IPS DF 6.9 (cell line): ENCODE measurements around the gene MICOS13.

ENCODE experiments used
- DNase-seq: peaks from one replicate; pipeline ENCODE4 v3.0.0-alpha.2; 2013; ENCODE audit warnings: low read depth, low spot score
- H3K27ac ChIP-seq: one replicate; pipeline ENCODE4 v1.5.1; 2013; ENCODE audit warnings: low read length, control low read depth
- H3K27me3 ChIP-seq: 2 replicates; pipeline ENCODE4 v1.6.1; 2013; ENCODE audit warnings: mild to moderate bottlenecking, low read length; ENCODE audit not compliant: control insufficient read depth, insufficient read depth
- H3K36me3 ChIP-seq: 2 replicates; pipeline ENCODE4 v1.6.1; 2013; ENCODE audit warnings: low read length; ENCODE audit not compliant: control insufficient read depth, insufficient read depth
- H3K4me1 ChIP-seq: 2 replicates; pipeline ENCODE4 v1.6.1; 2013; ENCODE audit warnings: low read length; ENCODE audit not compliant: control insufficient read depth, insufficient read depth
- H3K4me3 ChIP-seq: 2 replicates; pipeline ENCODE4 v1.5.1; 2013; ENCODE audit warnings: mild to moderate bottlenecking, low read length
- H3K9me3 ChIP-seq: 2 replicates; pipeline ENCODE4 v1.6.1; 2013; ENCODE audit warnings: low read length, inconsistent platforms; ENCODE audit not compliant: control insufficient read depth, insufficient read depth
- WGBS: extraction: QIAGEN DNeasy Blood & Tissue Kit; methylation state at CpG from one replicate; pipeline ENCODE4 v1.1.7; 2013; ENCODE audit warnings: mixed read lengths, missing lambda C conversion rate; ENCODE audit not compliant: insufficient read length, insufficient coverage; 5-methylcytosine and 5-hydroxymethylcytosine counted together

MICOS13 gene

GRCh38 chr19:5680437-5681368 is at the start of gene MICOS13, which contains the start of gene HSD11B1L:
TSS of gene MICOS13 (minus strand) at chr19:5680516. CDS start at chr19:5680486, 30 bp downstream.
TSS of gene HSD11B1L (plus strand) at chr19:5681027. CDS start at chr19:5684833, 3,806 bp downstream.
- no peak within 1 kb of the TSS for H3K27ac ChIP-seq
- peak; percentile 97 for DNase-seq
- no peaks in the 10 kb centered on the region for H3K9me3 ChIP-seq
- no peaks in the 10 kb centered on the region for H3K4me1 ChIP-seq
- H3K36me3 ChIP-seq, result no peaks in the 10 kb centered on the region
- peak within 1 kb of the TSS; percentile 64; the same call in 1 of the 2 replicates for H3K4me3 ChIP-seq
- H3K27me3 ChIP-seq, result no peaks in the 10 kb centered on the region
- no CpG with 5 or more reads among the region's 94 CpGs for WGBS

- no peak for DNase-seq
- no peaks in the 10 kb centered on the region for H3K36me3 ChIP-seq
- H3K27me3 ChIP-seq, result no peaks in the 10 kb centered on the region
- no CpG with 5 or more reads among the region's 4 CpGs for WGBS
- H3K27ac ChIP-seq, result no peak overlapping the region
- no peaks in the 10 kb centered on the region for H3K9me3 ChIP-seq
- H3K4me1 ChIP-seq, result no peaks in the 10 kb centered on the region
- no peak overlapping the region for H3K4me3 ChIP-seq
These were observed 47.2 kb upstream of the MICOS13 start for GRCh38 chr19:5727453-5728050.

GRCh38 chr19:5719961-5720790 is 39.9 kb upstream of the MICOS13 start, which contains the start of the genes CATSPERD and LONP1:
TSS of gene CATSPERD (plus strand) at chr19:5720637. CDS start at chr19:5720738, 101 bp downstream.
TSS of gene LONP1 (minus strand) at chr19:5720146. CDS start at chr19:5720132, 14 bp downstream.
- WGBS, result no CpG with 5 or more reads among the region's 90 CpGs
- no peaks in the 10 kb centered on the region for H3K27me3 ChIP-seq

GRCh38 chr19:5719274-5719960 is 39.1 kb upstream of the MICOS13 start:
- no peaks in the 10 kb centered on the region for H3K27me3 ChIP-seq
- H3K27ac ChIP-seq, result no peak overlapping the region
- no peaks in the 10 kb centered on the region for H3K9me3 ChIP-seq
- no peaks in the 10 kb centered on the region; the same call in 1 of the 2 replicates for H3K36me3 ChIP-seq
- DNase-seq, result no peak
- peak overlapping the region; percentile 50 for H3K4me3 ChIP-seq
- H3K4me1 ChIP-seq, result no peaks in the 10 kb centered on the region
- WGBS, result no CpG with 5 or more reads among the region's 58 CpGs

More at GRCh38 chr19:5719961-5720790, 39.9 kb upstream of the MICOS13 start, which contains the start of the genes CATSPERD and LONP1:
- DNase-seq, result peak; percentile 98
- H3K27ac ChIP-seq, result no peak within 1 kb of the TSS
- no peaks in the 10 kb centered on the region for H3K4me1 ChIP-seq
- H3K36me3 ChIP-seq, result no peaks in the 10 kb centered on the region
- H3K4me3 ChIP-seq, result peak within 1 kb of the TSS; percentile 50
- H3K9me3 ChIP-seq, result no peaks in the 10 kb centered on the region

- no peak overlapping the region for H3K27ac ChIP-seq
- H3K27me3 ChIP-seq, result no peaks in the 10 kb centered on the region
- H3K4me3 ChIP-seq, result peak overlapping the region; percentile 50; the same call in 1 of the 2 replicates
- no peaks in the 10 kb centered on the region for H3K9me3 ChIP-seq
- H3K4me1 ChIP-seq, result no peaks in the 10 kb centered on the region
- peaks cover 3% of the 10 kb centered on the region; the same call in 1 of the 2 replicates for H3K36me3 ChIP-seq
- DNase-seq, result no peak
- no CpG with 5 or more reads among the region's 11 CpGs for WGBS
These were observed 38.4 kb upstream of the MICOS13 start for GRCh38 chr19:5718579-5719273.

GRCh38 chr19:5718037-5718578 is 37.8 kb upstream of the MICOS13 start:
- DNase-seq, result no peak
- peaks cover 8% of the 10 kb centered on the region for H3K36me3 ChIP-seq
- H3K4me1 ChIP-seq, result no peaks in the 10 kb centered on the region
- H3K27ac ChIP-seq, result no peak overlapping the region
- H3K9me3 ChIP-seq, result no peaks in the 10 kb centered on the region
- no peak overlapping the region; the same call in 1 of the 2 replicates for H3K4me3 ChIP-seq
- whole genome bisulfite sequencing, result no CpG with 5 or more reads among the region's 14 CpGs
- no peaks in the 10 kb centered on the region for H3K27me3 ChIP-seq

- no CpG with 5 or more reads among the region's 8 CpGs for WGBS
- no peak for DNase-seq
- Histone ChIP-seq H3K27ac (no peak overlapping the region), H3K4me3 (no peak overlapping the region; the same call in 1 of the 2 replicates), H3K9me3 (no peaks in the 10 kb centered on the region), H3K36me3 (peaks cover 14% of the 10 kb centered on the region), H3K4me1 (no peaks in the 10 kb centered on the region), H3K27me3 (no peaks in the 10 kb centered on the region)
These were observed 37.1 kb upstream of the MICOS13 start for GRCh38 chr19:5717215-5717935.

- no CpG with 5 or more reads among the region's 10 CpGs for whole genome bisulfite sequencing
- H3K27ac ChIP-seq, result no peak overlapping the region
- no peaks in the 10 kb centered on the region for H3K27me3 ChIP-seq
- no peaks in the 10 kb centered on the region for H3K4me1 ChIP-seq
- no peak overlapping the region for H3K4me3 ChIP-seq
- no peak for DNase-seq
- peaks cover 33% of the 10 kb centered on the region for H3K36me3 ChIP-seq
- no peaks in the 10 kb centered on the region for H3K9me3 ChIP-seq
These were observed 34.5 kb upstream of the MICOS13 start for GRCh38 chr19:5714816-5715215.
